CD4-positive, alpha-beta T cell treated with Interleukin-10 for 1 hour (primary cell): Measurements from ENCODE around the gene COL9A2.

Source experiments
- DNase-seq: peaks from one replicate; pipeline ENCODE4 v3.0.0-alpha.2; 2020

The COL9A2 gene

DNA sequence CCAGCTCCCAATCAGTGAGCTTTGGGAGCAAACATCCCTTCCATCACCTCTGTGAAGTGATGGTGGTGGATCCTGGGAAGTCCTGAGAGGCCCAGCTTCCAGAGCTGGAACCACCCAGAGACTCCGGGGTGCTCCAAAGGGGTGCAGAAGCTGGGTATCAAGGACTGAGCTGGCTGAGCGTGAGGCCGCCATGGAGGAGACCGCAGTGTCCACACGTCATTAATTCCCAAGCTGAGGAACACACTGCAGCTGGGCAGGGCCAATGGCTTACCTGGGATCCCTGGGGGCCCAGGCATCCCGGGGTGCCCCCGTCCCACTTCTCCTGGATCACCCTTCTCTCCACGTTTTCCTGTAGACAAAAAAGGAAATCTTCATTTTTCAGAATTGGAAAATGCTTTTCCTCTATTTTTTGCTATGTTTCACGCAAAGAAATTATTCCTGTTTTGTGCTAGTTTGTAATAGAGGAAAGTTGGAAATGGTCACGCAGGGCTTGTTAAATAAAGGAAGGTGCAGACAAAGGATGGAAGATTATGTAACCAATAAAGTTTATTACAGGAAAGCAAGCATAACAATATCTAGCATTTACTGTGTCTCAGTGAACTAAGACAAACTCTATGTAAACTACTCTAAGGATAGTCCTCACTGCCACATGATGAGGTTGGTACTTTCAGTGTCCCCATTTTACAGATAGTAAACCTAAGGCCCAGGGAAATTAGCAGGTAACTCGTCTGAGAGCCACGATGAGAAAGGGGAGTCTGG lies 15.4 kb downstream of the COL9A2 start:
- no peak for DNase-seq

DNA sequence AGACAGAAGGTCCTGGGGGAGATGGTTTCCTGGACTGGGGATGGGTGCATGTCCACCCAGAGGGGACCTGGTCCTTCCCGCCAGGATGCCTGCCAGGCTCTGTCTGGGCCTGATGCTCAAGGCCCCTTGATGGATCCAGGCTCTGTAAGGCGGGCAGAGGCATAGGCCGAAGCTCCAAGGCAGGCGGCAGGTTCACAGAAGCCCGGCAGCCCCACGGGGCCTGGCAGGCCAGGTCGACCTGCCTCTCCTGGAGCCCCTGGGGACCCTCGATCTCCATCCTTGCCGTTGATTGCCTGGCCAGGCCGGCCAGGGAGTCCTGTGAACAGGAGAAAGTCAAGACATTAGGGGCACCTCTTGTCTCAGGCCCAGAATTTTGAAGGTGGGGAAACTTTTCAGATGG lies 16.0 kb downstream of the COL9A2 start:
- DNase-seq: no peak

DNA sequence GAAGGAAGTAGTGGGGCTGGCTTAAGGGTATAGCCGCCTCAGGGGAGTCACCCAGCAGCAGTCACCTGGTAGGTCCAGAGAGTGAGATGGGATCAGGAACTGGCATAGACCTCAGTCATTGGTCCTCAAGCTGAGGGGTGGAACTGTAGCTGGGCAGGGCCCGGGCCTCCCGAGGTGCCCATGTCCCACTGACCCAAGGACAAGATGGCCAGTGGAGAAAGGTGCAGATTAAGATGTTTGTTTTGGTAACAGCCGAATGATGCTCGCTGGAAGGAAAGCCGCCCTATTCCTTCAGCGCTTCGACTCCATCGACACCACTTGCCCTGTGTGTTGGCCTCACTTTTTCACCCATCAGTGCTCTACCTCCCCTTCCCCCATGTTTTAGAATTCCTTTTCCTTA lies 16.4 kb downstream of the COL9A2 start:
- no peak for DNase-seq

DNA sequence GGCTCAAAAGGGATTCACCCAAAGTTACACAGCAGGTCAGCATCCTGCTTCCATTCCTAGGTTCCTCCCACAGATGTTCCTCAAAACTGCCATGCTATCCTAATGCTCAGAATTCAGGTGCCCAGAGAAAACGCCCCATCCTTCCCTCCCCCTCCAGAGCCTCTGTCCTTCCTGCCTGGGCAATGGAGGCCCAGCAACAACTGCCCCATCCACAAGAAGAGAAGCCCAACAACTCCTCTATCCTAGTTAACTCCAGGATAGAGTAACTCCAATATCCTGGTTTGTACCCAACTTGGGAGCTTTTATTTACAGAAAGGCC lies 16.9 kb downstream of the COL9A2 start:
- DNase-seq: no peak

DNA sequence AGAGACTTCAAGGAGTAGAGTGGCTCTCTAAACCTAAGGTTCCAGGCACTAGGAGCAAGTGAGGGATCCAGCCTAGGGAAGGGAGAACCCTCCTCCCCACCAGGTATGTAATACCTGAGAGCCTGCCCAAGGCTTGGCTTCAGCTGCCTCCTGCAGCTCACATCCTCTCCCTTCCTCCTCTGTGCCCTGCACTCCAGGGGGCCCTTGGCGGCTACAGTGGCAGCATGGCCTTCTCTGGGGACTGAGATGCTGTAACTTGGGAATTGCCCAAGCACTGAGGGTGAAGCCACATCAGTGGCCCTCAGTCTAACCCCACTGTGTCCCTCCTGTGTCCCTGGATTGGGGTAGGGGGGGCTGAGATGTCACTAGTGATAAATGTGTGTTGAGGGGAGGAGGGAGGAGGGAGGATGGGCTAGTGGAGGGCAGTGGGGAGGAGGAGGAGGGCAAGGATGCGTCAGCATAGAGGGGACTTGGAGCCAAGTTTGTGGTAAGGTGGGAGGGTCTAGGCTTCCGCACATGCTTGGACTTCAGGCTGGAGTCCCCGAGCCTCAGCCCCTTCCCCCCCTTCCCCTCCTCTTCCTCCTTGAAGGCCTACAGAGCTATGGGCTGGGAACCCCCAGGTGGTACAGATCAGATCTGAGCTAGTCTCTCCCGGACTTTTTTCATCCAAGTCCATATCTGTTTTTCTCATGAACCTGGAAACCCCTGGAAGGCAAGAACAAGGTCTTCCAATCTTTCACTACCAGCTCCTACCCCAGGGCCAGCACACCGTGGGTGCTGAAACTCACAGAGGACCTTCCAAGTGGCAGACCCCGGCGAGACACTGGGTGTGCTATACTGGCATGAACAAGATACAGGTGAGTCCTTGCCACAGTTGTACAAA lies 17.5 kb downstream of the COL9A2 start:
- no peak for DNase-seq

DNA sequence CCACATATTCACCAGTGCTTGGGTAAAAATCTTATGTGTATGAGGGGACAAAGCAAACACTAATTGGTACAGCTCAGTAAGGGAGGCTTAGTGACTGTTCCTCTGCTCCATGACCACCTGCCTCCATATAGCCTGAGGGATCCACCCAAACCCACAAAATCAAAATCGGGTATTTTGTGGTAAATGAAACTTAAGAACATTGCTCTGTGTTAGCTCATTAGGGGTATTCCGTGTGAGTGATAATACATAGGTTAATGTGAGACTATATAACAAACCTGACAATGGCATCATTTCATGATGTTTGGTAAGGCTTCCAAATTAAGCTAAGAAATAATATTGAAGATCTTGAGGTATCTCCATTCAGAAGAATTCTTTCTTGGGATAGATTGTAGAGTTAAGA lies 25.8 kb downstream of the COL9A2 start:
- no peak for DNase-seq

DNA sequence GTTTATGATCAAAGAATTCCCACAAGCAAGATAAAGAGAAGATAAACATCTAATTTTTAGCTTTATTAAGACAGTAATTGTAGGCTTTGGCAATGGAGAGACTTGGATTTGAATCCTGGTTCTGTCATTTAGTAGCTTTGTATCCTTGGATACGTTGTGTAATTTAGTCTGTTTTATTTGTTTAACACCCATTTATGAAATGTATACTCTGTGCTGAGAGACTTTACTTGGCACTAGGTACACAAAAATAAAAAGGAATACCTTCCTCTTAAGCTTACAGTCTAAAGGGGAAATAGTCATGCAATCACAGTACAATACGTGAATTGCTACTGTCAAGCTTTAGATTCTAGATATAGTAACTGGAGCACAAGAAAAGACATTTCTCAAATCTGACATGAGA lies 35.2 kb downstream of the COL9A2 start:
- DNase-seq: no peak

DNA sequence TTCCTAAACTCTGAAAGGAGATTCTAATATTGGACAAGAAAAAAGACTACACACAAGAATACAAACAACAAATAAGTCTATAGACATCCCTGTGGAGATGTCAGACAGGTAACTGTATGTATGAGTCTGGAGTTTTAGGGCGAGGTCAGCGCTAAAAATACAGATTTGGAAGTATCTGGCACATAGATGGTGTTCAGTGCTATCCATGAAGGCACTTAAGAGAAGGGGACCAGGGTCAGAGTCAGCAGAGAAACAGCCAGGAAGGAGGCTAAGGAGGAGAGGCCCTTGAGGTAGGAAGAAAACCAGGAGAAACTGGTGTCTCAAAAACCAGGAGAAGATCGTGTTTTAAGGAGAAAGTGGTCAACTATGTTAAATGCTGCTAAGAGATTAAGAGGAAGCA lies 41.0 kb downstream of the COL9A2 start:
- DNase-seq: no peak

DNA sequence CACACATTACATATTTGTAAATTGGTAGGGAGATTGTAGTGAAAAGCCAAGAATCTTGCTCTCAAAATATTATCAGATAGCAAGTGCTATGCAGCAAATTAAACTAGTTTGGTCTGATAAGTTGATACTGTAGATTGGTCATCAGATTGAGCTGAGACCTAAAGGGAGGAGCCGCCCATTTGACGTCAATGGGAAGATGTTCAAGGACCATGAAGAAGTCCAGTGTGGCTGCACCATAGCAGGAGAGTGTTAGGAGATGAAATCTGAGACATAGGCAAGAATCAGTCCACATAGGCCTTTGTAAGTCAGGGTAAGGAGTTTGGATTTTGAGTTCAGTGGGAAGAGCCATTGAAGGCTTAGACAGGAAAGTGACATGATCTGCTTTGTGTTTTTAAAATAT lies 42.8 kb downstream of the COL9A2 start:
- DNase-seq: no peak

DNA sequence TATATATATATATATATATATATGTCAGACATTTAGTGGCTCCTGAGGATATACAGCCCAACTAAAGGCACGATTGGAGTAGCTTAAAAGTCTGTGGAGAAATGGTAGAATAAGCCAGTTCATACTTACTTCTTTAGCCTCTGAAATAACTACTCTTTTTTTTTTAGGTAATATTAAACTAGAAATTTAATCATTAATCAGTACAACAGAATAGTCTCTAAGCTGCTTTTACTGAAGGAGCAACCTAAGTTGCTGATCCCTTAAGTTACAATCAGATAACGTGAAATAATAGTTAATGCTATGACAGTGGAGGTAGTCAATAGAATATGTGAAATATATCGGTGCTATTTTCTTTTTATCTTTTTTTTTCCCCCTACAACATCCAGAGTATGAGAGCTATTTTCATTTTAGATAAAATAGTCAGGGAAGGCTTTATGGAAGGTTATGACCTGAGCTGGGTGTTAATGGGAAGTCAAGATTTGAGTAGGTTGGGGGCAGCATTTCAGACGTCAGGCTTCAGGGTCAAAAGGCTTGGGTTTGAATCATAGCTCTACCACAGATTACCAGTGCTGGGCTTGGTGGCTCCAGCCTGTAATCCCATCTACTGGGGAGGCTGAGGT lies 43.4 kb downstream of the COL9A2 start:
- no peak for DNase-seq

DNA sequence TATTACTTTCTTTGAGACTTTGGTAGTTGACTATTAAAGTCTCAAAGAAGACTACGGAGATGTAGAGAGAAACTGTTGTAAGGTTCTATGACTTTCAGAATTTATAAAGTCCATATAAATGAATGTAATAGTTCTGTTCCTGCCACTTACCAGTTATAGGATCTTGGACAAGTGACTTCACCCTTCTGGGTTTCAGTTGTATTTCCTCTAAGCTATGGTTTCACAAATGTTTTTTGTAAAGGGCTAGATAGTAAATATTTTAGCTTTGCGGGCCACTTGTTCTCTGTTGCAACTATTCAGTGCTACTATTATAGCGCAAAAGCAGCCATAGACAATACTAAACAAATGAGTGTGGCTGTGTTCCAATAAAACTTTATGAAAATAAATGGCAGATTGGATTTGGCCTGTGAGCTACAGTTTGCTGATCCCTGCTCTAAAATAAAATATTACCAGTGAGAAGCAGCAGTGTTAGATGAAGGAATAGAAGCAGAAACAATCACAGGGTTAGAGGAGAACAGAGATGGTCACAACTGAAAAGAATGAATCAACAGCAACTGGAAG lies 44.4 kb downstream of the COL9A2 start:
- no peak for DNase-seq

DNA sequence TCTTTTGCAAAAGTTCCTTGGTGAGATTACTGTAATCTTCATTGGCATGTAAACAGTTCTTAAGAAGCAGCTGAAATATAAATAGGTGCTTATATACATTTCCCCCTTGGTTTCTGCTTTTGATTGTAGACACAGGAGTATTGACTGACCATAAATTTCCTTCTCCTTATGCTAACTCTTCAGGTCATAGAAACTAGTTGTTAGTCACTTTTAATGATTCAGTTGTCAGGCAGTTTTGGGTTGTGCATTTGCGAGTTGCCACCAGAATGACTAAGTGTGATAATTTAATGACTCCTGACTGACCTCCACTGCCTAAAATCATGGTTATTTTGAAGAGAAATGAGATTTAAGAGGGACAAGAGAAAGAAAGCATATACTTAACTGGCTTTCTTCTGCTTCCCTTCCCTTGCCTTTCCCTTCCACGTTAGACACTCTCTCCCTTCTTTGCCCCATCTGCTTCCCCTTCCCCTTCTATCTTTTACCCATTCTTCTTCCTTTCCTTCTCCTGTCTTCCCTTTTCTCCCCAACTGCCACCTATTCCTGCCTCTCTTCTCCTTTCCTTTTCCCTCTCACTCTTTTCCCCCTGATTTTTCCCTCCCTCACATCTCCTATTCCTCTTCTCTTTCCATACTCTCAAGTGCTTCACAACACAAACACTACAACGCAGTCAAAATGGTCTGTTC lies 46.8 kb downstream of the COL9A2 start:
- DNase-seq: no peak

DNA sequence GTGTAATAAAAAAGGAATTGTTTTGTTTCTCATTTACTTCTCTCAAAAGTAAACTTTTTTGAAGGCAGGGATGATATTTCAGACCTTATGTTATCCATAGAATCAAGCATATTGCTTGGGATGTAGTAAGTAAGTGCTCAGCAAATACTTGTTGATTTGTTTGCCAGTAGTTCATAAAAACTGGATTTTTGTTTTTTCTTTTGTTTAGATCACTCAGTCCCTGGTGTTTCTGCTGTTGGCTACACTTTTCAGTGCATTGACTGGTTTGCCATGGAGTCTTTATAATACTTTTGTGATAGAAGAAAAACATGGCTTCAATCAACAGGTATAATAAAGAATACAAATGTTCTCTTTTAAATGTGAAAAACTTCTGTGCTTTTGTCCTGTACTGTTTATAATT lies 48.9 kb downstream of the COL9A2 start:
- DNase-seq: no peak

DNA sequence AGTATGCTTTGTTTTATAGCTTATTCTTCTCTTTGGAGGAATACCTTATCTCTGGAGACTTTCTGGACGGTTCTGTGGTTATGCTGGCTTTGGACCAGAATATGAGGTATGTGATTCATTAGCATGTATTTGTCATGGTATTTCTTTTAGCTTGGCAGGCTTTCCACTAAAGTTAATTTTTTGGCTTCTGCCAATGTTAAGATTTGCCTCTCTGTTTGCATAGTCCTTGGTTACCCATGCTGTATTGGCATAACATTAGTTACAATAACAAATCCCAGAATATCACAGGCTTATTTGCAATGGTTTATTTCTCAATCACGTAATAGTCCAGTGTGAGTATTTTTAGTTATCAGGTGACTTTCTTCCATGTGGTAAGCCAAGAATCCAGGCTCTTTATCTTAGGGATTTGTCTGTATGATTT lies 49.3 kb downstream of the COL9A2 start:
- DNase-seq: no peak

DNA sequence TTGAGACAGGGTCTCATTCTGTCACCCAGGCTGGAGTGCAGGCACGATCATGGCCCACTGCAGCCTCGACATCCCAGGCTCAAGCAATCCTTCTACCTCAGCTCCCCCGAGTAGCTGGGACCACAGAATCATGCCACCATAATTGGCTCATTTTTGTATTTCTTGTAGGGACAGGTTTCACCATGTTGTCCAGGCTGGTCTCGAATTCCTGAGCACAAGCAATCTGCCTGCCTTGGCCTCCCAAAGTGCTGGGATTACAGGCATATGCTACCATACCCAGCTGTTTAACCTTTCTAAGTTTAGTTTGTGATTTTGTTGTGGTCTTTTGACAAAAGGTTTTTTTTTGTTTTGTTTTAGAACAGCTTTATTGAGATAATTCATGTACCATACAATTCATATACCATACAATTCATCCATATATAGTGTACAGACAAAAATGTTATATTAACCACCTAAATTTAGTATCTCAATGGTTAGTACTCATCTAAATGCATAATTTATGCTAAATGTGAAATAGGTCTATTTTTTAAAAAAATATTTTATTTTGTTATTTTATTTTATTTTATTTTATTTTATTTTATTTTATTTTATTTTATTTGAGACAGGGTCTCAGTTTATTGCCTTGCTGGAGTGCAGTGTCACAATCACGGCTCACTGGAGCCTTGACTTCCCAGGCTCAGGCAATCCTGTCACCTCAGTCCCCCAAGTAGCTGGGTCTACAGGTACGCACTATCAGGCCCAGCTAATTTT lies 50.1 kb downstream of the COL9A2 start:
- no peak for DNase-seq

DNA sequence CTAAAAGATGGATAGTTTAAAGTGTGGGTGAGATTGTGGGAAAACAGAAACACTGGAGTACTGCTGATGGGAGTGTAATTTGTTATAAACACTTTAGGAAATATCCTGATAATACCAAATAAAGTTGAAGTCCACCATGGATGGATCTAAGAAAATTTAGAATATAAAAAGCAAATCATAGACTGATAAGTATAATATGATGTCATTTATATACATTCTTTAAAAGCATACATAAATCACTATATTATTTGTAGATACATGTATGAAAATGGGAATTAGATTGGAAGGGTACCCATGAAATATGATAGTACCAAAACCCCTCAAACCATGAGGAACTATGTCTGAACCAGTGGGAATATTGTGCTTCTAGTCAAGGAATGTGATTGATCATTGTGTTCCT lies 51.2 kb downstream of the COL9A2 start:
- DNase-seq: no peak

DNA sequence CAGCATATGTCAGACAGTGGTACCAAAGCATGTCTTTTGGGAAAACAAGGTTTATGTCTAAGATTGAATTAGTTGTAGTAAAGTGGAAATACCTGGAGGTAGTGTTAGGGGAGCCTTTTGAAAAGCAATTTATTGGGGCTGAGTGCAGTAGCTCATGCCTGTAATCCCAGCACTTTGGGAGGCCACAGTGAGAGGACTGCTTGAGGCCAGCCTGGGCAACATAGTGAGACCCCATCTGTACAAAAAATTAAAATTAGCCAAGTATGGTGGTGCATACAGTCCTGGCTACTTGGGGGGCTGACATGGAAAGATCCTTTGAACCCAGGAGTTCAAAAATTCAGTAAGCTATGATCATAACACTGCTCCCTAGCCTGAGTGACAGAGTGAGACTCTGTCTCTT lies 51.8 kb downstream of the COL9A2 start:
- no peak for DNase-seq

DNA sequence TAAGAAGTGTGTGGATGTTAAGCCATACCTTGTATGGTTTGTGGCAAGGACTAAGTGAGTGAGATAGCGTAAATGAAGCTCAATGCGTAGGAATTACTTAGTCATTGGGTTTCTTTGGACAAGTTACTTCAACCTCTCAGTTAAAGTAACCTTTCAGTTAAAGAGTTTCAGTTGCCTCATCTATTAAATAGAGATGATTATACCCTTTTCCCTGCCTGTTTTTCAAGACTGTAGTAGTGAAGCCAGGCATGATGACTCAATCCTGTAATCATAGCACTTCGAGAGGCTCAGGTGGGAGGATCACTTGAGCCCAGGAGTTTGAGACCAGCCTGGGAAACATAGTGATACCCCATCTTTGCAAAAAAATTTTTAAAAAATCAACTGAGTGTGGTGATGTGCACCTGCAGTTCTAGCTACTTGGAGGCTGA lies 52.7 kb downstream of the COL9A2 start:
- no peak for DNase-seq

DNA sequence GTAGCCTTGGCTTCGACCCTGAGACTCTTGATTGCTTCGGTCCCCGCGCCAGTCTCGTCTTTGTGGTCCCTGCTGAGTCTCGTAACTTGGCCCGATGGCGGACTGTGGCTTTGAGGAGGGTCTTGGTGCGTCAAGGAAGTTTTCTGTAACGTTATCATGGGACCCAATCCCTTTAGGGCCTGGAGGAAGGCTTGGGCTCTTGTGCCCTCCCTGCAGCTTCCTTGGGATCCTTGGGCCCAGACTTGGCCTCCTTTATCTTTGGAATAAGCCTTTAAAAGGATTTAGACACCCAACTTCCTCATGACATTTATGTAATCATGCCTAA lies 58.7 kb downstream of the COL9A2 start:
- no peak for DNase-seq

DNA sequence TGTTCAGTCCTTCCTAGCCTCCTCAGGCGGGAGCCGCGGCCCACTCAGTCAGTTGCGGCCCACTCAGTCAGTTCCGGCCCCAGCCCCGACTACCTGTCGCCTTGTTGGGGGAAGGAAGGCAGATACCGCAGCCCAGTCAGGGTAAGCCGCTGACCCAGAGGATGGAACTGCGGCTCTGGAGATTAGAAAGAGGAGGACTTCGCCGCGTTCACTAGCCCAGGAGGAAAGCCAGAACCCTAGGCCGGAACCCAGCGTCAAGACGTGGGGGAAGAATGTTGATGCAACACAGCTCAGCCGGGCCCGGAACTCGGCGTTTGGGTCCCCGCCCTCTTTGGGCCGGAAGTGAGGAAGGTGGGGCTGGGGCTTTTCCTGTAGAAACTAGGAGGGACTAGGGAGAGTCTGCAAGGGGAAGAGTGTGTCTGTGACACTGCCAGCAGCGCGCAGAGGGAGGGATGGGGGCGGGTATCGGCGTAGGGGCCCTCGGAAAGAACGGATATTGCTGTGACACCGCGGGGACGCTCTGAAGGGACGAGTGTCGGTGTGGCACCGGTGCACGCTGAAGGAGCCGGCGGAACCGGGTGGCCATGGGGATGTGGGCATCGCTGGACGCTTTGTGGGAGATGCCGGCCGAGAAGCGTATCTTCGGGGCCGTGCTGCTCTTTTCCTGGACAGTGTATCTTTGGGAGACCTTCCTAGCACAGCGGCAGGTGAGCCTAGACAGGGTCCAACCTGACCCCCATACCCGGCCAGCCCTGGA lies 59.2 kb downstream of the COL9A2 start, which contains the start of gene ZMPSTE24:
ZMPSTE24 (plus strand) TSS at position 549 of the 757 bp plus-strand sequence; CDS start at position 585, 36 bp downstream.
- peak; percentile 99 for DNase-seq

DNA sequence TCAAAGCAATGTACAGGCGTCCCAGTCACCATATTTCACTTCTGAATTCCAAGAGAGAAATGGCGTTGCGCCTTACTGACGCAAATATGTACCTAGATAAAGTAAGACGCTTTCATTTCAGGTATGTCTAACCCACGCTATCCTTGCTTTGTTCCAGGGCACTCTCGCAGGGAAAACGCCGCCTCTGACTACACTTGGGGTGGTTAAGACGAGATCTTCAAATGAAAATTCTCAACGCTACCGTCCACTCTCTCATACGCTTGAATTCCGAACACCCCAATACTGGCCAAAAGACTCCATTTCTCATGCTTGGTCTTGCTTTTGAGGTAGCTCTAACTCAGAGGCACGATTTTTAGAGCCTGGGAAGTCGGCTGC lies 59.8 kb downstream of the COL9A2 start:
- no peak for DNase-seq
